GM12873 (cell line): ENCODE results near the gene LPP.

ENCODE experiments used
- TF ChIP-seq, protein P1 (sequence below): IDR thresholded peaks from 2 replicates; pipeline ENCODE4 v1.5.1; 2012; ENCODE audit warnings: low read depth, mild to moderate bottlenecking, moderate library complexity, low read length, control low read depth; ENCODE audit not compliant: insufficient read depth; ENCODE audit errors: missing control alignments

LPP gene

DNA sequence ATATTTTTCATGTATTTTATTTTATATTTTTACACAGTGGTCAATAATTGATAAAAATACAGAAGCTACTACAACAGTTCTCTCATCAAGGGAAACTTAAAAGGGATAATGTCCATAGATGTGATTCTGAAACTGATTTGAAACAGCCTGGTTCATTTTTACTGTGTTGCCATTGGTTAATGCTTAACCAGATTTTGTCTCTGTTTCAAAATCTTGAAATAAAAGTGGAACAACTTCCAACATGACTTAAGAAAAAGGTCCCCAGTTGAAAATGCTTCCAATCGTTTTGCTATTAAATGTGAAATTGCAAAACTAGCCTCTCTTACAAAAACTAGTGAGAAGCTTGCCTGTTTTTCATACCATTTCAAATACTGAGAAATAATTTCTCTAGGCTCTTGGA lies 240.7 kb downstream of the LPP start:
- TF ChIP-seq, protein P1, sequence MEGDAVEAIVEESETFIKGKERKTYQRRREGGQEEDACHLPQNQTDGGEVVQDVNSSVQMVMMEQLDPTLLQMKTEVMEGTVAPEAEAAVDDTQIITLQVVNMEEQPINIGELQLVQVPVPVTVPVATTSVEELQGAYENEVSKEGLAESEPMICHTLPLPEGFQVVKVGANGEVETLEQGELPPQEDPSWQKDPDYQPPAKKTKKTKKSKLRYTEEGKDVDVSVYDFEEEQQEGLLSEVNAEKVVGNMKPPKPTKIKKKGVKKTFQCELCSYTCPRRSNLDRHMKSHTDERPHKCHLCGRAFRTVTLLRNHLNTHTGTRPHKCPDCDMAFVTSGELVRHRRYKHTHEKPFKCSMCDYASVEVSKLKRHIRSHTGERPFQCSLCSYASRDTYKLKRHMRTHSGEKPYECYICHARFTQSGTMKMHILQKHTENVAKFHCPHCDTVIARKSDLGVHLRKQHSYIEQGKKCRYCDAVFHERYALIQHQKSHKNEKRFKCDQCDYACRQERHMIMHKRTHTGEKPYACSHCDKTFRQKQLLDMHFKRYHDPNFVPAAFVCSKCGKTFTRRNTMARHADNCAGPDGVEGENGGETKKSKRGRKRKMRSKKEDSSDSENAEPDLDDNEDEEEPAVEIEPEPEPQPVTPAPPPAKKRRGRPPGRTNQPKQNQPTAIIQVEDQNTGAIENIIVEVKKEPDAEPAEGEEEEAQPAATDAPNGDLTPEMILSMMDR, result no peak

DNA sequence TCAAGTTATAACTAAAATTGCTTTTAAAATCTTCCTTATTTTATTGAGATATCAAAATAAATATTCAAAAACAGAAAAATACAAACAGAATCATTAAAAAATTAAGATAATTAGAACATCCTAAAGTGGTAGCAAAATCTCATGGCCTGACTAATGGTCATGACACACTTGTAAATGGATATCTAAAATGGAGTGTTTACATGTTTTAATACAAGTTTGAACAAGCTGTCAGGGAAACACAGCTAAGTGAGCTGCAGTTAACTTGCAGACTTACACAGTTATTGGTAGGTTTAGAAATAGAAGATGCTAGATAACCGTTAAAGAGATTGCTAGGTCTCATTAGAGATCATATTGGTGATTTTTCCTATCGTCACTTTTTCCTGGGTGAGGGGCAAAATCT lies 242.3 kb downstream of the LPP start:
- TF ChIP-seq, protein P1, result no peak

DNA sequence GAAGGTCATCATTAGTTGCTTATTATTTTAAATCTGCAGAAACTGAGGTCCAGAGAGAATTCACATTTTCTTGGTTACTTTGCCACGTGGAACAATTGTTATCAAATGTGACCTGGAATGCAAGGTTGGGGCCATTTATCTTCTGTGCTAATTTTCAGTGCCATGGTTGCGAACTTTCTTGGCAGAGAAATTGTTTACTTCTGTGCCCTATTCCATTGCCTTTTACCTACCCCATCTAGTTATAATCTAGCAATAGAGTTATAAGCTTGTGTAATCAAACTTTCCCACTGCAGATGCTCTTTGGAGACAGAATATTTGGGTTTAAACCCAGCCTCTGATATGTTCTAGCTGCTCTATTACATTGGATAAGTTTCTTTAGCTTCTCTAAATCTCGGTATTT lies 242.9 kb downstream of the LPP start:
- TF ChIP-seq, protein P1, result no peak

DNA sequence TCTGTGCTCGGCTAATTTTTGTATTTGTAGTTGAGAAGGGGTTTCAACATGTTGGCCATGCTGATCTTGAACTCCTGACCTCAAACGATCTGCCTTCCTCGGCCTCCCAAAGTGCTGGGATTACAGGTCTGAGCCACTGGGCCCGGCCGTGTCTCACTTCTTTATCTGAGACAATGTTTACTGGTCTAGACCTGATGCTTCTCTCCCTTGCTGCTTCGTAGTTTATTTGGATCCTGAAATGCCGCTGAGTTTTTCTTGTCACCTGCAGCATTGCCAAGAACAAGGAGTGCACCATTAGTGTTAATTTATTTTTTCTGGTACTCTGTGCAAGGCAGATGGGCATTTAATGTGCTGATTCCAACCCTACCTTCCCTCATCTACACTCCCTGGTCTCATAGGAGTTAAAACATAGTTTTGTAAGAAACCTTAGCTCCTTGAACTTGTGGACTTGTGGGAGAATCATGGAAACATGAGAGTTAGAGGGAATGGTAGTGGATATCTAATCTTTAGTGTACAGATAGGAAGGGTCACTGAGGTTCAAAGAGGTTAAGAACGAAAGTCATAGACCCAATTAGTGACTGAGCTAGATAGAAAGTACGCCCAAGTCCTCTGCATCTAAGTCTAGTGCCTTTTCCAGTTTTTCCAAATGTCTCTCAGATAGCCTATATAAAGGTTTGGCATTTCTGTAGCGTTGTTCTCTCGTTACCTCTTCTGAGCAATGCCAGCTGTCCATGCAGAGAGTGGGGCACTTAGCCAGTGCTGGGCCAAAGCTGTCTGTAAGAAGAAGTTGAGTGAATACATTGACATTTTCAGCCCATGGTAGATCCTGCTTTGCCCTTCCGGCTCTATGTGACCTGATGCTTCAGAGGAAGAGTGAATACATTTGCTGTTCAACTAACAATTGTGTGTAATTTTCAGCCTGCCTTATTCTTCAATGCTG lies 244.1 kb downstream of the LPP start:
- TF ChIP-seq, protein P1, result no peak

DNA sequence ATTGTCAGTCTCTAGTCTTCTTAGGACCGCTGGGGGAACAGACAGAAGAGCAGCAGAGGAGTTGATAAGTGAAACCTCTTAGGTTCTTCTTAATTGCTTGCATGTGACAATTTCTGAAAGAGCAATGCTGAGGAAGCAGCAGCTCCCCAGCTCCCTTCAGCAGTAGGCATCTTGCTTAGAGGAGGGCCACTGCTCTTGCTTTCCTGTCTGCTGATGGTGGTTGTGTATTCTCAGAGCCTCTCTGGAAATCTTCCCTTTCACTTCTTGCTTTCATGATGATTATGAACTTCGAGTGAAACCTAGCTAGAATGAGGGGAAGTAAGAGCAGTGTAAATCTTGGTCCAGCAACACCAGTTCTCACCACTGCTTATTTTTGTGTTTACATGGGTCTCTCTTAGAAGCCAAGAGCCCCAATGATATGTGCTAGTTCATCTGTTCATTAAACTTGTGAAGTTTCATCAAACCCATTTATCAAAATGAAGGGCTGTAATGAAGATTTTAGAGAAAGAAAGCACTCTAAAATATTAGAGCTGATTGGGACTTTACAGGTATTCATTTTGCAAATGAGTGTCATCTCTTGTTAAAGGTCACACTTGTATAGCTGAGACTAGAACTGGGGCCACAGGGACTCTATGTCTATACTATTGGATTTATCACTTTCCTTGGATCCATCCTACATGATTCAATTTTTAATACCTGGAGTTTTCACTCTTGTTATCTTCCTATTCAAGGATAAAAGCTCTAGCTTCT lies 246.7 kb downstream of the LPP start:
- TF ChIP-seq, protein P1, result no peak

DNA sequence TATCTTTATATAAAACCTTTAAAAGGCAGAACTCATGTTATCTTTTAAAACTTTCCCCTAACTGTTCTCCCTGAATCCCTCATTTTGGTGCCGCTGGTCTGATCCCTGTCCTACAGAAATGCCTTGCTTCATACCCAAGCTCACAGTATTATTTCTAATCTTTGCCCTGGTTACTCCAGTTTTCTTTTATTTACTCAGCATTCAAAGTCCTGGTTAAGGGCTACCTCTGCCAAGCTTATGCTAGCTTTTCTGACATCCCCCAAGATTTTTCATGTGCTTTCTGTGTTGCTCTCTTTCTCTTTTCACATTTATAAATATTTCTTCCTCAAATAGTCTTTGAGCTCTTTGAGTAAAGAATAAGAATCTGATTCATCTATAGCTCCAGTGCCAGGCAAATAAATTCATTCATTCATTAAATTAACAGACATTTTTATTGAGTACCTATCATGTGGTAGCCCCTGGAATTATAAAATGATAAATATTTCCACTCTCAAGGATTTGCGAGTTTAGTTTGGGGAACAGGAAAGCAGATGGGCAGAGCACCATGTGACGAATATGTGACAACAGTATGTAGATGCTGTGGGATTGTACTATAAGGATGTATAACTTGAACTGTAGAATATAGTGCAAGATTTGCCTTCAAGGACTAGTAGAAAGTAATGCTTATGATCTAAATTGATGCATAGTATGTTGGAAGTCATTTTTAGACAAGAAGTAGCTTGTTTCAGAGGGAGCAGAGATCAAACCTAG lies 247.5 kb downstream of the LPP start:
- TF ChIP-seq, protein P1, result no peak
